ENCODE measurements around the gene MCUB.

DNA sequence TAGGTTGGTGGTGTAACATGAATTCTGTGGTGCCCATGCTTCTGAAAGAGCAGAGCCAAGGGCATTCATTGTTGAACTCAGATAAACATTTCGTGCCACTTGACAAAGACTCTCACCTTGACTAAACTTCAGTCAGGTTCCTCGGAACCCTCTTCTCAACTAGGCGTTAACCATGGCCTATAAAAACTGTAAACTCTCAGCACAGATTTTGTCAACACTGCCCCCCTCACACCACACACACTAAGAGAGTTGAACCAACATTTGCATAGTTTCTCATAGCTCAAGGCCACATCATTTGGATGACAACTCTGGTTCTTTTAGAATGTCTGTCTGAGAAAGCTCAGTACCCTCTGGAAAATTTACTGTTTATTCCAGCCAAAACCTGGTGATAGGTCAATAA lies 115.1 kb downstream of the MCUB start:
- TF ChIP-seq POLR2AphosphoS5 (IDR thresholded peaks at IDR 0.05; ENCODE audit: low read depth, low read length) (no peak), TAF1 (IDR thresholded peaks at IDR 0.05; ENCODE audit: low read depth, low read length) (no peak), PAX5 (IDR thresholded peaks at IDR 0.05; ENCODE audit: insufficient read depth, low read length, severe bottlenecking) (no peak), POLR2A (IDR thresholded peaks at IDR 0.05; ENCODE audit: low read depth, low read length) (no peak)
